Right ventricle myocardium inferior (tissue), 1 donor: ENCODE results near the gene RGS19. TPM values are rescaled to one million over a fixed set of nuclear protein-coding genes. Genes with fewer than 3 reads are reported as not detected.
"Not testable (repeated sequence)": the region's sequence is repeated elsewhere in the genome, so short reads cannot be mapped to it uniquely, and the experiment has no call there.

Experiments used
- ATAC-seq: fragments of 200-7000 bp; cut with Tn5 transposase; one replicate; pipeline ENCODE4 v1.9.1; 2020; ENCODE audit warnings: mild to moderate bottlenecking, moderate library complexity
- DNase-seq: peaks from one replicate; pipeline ENCODE4 v3.0.0; 2021; ENCODE audit errors: missing footprints
- intact Hi-C: fragments of 100-400 bp; cut with DNase I; formaldehyde crosslinking; loops from one replicate; pipeline ENCODE4 v1.11.0; 2022
- long read RNA-seq: library from polyadenylated mRNA; unstranded; transcript quantifications from one replicate; pipeline ENCODE4 v2.0.0, GENCODE V29; 2021
- total RNA-seq: library from RNA; stranded (reverse); fragmentation: NEBNext Ultra II Directional; extraction: Animal tissue kit (Norgen Biotek cat#: 25700); gene quantifications from one replicate; pipeline ENCODE4 v1.2.1, GENCODE V29; 2021
- donor health status: DM: no; HTN: yes; CAD: no; lungs with severe emphysema.

Gene RGS19, protein sequence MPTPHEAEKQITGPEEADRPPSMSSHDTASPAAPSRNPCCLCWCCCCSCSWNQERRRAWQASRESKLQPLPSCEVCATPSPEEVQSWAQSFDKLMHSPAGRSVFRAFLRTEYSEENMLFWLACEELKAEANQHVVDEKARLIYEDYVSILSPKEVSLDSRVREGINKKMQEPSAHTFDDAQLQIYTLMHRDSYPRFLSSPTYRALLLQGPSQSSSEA
- 6.6 TPM for total RNA-seq
- long read RNA-seq, partial matches to known transcripts, result 1 of 12 reads
- long read RNA-seq, other reads (novel, unspliced or antisense), result 3 of 12 reads

DNA sequence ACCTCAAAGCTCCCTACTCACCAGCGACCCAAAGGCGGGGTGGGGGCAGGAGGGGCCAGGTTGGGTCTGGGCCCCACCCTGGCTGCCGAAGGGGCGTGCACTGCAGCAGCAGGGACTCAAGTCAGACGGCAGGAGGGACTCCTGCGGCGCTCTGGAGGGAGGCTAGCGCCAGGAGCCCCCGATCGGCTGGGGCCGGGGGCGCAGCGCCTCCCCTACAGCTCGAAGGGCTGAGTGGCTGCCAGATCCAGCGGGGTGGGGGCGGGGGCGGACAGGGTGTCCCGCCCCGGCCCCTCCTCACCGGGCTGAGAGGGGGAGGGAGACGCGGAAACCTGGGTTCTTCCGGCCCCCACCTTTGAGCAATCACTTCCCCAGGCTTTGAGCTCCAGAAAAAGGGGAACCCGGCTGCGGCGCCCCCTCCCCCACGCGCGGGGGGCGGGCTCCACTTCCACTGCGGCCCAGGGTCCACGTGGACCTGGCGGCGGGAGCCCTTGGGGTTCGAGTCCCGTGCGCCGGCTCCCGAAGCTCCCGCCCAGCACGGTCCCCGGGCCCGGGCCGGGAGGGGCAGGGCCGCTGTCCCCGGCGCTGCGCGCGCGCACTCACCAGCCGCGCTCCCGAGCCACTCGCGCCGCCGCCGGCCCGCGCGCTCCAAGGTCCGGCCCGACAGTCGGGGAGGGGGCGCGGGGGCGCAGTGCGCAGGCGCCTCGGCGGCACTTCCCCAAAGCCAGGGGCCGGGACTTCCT lies at the start of gene RGS19:
RGS19 (minus strand) TSS at position 246 of the 740 bp plus-strand sequence. CDS start 2,632 bp downstream, outside the sequence.
- DNase-seq, result peak; percentile 94
- intact Hi-C loops, result loop anchor here (5.0 kb wide), 1 partner anchor 102 kb away; the partner anchor contains the start of gene SAMD10

GRCh38 chr20:64123517-64123916 lies 44.2 kb upstream of the RGS19 start:
- intact Hi-C loops, ATAC-seq, DNase-seq: not testable (repeated sequence)

More for the DNA sequence above, at the start of gene RGS19:
- ATAC-seq, result peak; percentile 65

DNA sequence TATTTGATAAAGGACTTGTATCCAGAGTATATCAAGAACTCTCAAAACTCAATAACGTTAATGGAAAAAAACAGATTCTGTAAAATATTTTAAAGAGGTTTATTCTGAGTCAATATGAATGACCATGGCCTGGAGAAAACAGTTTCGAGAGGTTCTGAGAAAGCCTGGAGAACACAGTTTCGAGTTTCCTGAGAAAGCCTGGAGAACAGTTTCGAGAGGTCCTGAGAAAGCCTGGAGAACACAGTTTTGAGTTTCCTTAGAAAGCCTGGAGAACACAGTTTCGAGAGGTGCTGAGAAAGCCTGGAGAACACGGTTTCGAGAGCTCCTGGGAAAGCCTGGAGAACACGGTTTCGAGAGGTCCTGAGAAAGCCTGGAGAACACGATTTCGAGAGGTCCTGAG lies 43.6 kb upstream of the RGS19 start:
- intact Hi-C loops, DNase-seq: not testable (repeated sequence)

DNA sequence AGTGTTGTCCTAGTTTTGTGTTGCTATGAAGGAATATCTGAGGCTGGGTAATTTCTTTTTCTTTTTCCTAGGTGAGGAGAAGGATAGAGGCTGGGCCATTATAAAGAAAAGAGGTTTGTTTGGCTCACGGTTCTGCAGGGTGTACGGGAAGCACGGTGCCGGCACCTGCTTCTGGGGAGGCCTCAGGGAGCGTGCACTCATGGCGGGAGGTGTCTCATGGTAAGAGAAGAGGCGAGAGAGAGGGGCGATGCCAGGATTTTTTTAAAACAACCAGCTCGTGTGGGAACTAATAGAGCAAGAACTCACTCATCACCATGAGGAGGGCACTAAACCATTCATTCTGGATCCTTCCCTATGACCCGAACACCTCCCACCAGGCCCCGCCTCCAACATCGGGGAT lies 42.3 kb upstream of the RGS19 start:
- ATAC-seq, result no peak
- DNase-seq, result no peak
- intact Hi-C loops, result loop anchor here (2.0 kb wide), 1 partner anchor 39 kb away; no protein-coding TSS in a partner anchor

More for the DNA sequence above, 43.6 kb upstream of the RGS19 start:
- ATAC-seq, result not testable (repeated sequence)

DNA sequence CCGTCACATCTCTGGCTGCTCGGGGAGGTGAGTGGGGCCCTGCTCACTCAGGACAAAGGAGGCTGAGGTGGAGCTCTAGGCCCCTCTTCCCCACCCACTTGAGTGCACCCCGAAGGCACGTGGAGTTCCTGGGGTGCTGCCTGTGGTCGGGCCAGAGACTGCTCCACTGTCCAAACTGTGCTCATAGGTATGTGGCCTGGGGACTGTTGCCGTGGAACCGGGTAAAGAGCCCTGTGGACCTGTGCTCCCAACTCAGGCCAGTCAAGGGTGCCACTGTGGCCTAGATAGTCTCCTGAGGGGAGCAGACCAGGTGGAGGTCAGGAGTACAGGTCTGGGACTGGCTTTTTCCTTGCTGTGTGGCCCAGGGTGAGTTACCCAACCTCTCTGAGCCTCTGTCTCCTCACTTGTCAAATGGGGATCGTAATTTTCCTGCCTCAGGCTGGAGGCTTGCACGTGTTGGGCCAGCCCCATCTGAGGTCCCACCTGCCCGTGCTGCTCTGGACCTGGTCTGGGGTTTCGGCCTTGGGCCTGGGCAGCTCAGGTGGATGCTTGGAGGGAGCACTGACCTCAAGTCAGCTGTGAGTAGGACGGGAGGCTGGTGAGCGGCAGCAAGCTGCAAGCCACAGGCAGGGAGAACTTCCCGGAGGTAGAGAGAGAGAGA lies 40.5 kb upstream of the RGS19 start:
- intact Hi-C loops, result loop anchor here (1.0 to 2.0 kb wide), 2 partner anchors 37 to 81 kb away; no protein-coding TSS in a partner anchor
- peak; percentile 16 for ATAC-seq
- no peak for DNase-seq

DNA sequence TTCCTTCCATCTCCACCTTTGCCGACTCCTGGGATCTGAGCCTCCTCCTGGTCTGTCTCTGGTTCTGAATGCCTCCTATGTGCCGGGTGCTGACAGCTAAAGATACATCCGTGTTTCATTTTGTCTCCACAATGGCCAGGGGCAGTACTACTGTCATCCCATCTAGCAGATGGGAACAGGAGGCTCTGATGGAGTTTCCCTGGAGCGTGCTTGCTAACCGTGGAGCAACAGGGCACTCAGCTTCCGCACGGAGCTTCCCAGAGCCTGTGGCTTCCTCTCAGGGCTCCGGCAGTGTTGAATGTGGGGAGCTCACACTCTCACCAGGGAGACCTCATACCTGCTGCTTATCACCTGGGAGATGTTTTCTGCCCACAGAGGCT lies 40.0 kb upstream of the RGS19 start:
- intact Hi-C loops, result no loop called here
- DNase-seq (no peak), ATAC-seq (no peak)

- DNase-seq, ATAC-seq, intact Hi-C loops: not testable (repeated sequence)
These were observed 38.1 kb upstream of the RGS19 start for GRCh38 chr20:64117432-64117777.

- intact Hi-C loops, result no loop called here
- no peak for DNase-seq
- no peak for ATAC-seq
These were observed 37.5 kb upstream of the RGS19 start for GRCh38 chr20:64116541-64117431.

DNA sequence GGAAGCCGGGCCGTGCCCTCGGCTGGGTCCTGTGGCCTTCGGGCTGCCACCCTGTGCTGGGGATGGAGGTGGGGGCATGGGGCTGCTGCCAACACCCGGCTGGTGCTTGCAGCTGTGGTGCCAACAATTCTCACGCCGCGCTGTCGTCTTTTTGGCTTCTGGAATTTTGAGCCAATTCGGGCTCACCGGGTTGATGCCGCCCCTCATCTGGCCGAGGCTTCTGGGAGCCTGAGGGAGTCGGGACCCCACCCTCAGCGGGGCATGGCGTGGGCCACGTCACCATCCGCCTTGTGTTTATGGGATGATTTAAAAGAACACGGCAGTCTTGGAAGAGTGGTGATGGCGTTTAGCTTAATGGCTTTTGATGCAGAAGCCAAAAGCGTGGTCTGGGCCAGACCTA lies 36.7 kb upstream of the RGS19 start:
- ATAC-seq (no peak), DNase-seq (no peak)
- intact Hi-C loops, result no loop called here

- DNase-seq (no peak), ATAC-seq (no peak)
- intact Hi-C loops, result no loop called here
These were observed 36.0 kb upstream of the RGS19 start for GRCh38 chr20:64115171-64115911.

GRCh38 chr20:64114356-64114971 lies 35.1 kb upstream of the RGS19 start:
- intact Hi-C loops, result no loop called here
- DNase-seq, result no peak

DNA sequence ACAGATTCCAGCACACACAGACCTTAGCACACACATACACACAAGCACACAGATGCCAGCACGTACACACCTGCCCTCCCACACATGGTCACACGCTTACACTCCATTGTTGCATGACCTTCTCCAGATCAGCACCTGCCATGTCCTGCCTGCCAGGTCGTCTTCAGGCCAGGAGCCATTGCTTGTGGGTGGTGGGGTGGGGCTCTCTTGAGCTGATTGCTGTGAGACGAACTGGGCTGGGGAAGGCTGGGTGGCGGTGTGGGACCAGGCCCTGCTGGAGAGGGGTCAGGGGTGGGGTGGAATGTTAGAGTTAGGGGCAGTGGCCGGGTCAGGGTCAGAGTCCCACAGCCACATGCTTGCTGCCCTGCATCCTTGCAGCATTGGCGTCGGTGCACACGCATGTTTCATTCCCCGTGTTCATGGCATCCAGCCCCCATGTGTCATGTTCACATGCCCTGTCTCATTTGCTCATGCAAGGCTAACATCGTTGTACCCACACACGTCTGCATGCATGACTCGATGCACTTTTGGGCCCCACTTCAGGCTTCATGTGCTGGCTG lies 34.6 kb upstream of the RGS19 start:
- intact Hi-C loops, result no loop called here
- no peak for DNase-seq
- no peak for ATAC-seq

More at GRCh38 chr20:64114356-64114971, 35.1 kb upstream of the RGS19 start:
- ATAC-seq, result no peak

GRCh38 chr20:64113444-64113775 lies 34.1 kb upstream of the RGS19 start:
- no peak for DNase-seq
- ATAC-seq, result no peak
- intact Hi-C loops, result no loop called here

DNA sequence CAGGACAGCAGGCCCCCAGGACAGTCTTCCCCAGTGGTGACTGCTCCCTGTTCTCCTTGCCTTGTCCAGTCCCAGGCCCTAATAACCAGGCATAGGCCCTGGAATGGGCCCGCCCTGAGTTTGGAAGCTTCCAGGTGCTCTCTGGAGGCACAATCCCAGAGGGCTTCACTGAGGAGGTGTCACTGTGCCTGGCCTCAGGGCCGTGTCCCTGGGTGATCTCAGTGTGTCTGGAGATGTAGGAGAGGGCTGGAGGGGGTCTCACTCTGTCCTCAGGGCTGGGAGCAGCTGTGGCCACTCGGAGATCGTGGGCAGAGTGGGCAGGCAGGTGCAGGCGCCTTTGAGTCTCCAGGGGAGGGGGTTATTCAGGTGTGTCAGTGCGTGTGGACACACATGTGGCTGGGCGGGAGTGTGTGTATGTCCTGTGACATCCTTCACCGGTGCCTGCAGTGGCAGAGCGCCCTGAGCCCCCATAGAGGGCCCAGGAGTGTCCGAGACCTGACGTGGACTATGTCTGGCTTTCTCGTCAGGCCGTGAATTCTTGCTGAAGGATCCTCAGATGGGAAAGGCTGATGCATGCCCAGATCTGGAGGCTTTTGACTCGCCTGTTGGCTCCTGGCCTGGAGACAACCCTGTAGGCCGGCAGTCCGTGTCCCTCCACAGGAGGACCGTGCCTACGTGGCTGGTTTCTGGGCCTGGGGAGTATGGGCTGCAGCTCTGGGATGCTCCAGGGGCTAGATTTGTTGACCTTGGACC lies 33.5 kb upstream of the RGS19 start:
- no peak for DNase-seq
- intact Hi-C loops, result no loop called here
- no peak for ATAC-seq

DNA sequence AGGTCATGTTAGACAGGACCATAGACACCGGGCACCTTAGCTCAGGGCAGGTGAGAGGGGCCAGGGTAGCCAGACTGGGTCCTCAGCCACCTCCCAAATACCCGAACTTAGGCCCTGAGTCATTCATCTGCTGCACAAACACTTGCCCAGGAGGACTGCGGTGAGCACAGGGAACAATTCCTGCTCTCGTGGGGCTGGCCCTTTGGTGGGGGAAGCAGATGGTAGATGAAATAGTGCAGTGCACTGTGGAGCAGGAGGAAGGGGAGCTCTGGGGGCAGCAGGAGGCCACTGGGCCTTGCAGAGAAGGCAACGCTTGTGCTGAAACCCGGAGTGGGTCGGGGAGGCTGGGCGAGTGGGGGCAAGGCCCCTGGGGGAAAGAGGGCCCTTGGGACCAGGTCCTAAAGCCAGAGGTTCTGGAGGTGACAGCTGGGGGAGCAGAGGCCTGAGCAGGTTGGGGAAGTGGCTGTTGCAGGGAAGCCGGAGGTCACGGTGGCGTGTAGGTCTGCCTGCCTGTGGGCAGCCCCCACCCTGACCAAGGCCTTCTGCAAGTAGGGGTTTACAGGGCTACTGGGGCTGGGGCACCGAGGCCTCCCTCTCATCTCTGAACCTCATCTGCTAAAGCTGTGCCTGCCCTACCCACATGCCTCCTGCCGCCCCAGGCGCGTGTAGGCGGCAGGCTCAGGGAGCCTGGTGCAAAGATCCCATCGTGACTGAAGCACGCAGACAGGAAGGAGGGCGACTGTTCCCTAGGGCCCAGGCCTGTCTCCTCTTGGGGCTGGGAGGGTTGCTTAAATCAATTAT lies 32.7 kb upstream of the RGS19 start:
- ATAC-seq (no peak), DNase-seq (no peak)
- intact Hi-C loops, result no loop called here
